Measurements from ENCODE around the gene APBB3. TPM values are rescaled to one million over a fixed set of nuclear protein-coding genes. Genes with fewer than 3 reads are reported as not detected.

APBB3 gene
- total and polyA plus RNA-seq, 9 of the 15 experiments (the other 6 are each of a cell fraction or from before 2014, with no cell fraction given), result 0.17 to 24.3 (median 9.5) TPM

DNA sequence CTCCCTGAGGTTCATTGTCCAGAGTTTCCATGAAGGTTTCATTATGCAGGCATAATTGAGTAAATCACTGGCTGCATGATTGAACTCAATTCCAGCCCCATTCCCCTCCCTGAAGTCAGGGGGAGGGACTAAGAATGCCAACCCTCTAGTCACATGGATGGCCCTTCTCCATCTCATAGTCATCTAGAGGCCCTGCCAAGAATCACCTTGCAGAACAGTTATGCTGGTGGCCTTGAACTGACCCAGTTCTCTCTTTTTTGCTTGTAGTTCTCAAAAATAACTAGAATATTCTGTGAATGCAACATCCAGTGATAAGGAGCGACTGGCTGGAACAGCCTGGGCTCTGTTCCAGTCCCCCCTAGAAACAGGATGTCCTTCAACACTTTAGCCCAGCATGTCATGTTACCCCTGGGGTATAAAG, 31.9 kb upstream of the APBB3 start:
- H3K79me2 ChIP-seq (ENCODE audit: control insufficient read depth, insufficient read depth, low read length), result no peaks in the 10 kb centered on the region
- TF ChIP-seq POLR2B (IDR thresholded peaks at IDR 0.05; ENCODE audit: low read depth, partially characterized antibody) (no peak), ARID4B (CRISPR knock-in tag; IDR thresholded peaks at IDR 0.05) (no peak), NR2F6 (CRISPR knock-in tag; IDR thresholded peaks at IDR 0.05) (no peak)
- no peaks in the 10 kb centered on the region for H3K9me1 ChIP-seq (ENCODE audit: control insufficient read depth, insufficient read depth, low read length)
- H3K36me3 ChIP-seq (ENCODE audit: control insufficient read depth, insufficient read depth, low read length), result no peaks in the 10 kb centered on the region
- H3K27me3 ChIP-seq (ENCODE audit: control insufficient read depth in 2 of 2, insufficient read depth in 2 of 2, low read length in 2 of 2), result no peaks in the 10 kb centered on the region
- no peak for DNase-seq (ENCODE audit: extremely low read depth in 1 of 4, low spot score in 3 of 4)
- H3K4me1 ChIP-seq (replicated peaks in 1 of 2; ENCODE audit: control insufficient read depth in 2 of 2, insufficient read depth in 2 of 2, low read length in 2 of 2), result peaks cover 0 to 4% of the 10 kb centered on the region in 2 experiments; a peak in 1 of 5 replicates
- POLR2A ChIA-PET, result no interaction called here
- H3K4me3 ChIP-seq, result no peak overlapping the region
- FAIRE-seq, result no peak
- ATAC-seq, result no peak
- no peaks in the 10 kb centered on the region for H4K20me1 ChIP-seq (replicated peaks; ENCODE audit: control insufficient read depth, insufficient read depth, low read length)
- no TSS peak for BruUV-seq (replicated peaks)
- CTCF ChIA-PET (ENCODE audit: low intra/inter-chr PET ratio), result no interaction called here
- no peak overlapping the region for H3K27ac ChIP-seq (ENCODE audit: extremely low read depth, low read depth, low read length)
- H3K4me2 ChIP-seq (ENCODE audit: insufficient read depth, low read length), result no peak overlapping the region
- H3K9me3 ChIP-seq (replicated peaks; ENCODE audit: control insufficient read depth, insufficient read depth, low read depth, low read length), result no peaks in the 10 kb centered on the region
- no peak overlapping the region for H3K9ac ChIP-seq (ENCODE audit: insufficient read depth in 1 of 2, low read depth in 2 of 2, low read length in 2 of 2)
- intact Hi-C loops (cut with micrococcal nuclease) (no loop called here), in situ Hi-C loops (cut with MboI) (no loop called here)
- no peak overlapping the region for H2AFZ ChIP-seq (ENCODE audit: low read depth, low read length)
- 19% methylated on average over 1 of the region's 1 CpG for WGBS (ENCODE audit: insufficient coverage, low coverage, missing lambda C conversion rate)

Data from K562 (cell line).